ENCODE results near the gene AKT3.
"Not testable (repeated sequence)": the region's sequence is repeated elsewhere in the genome, so short reads cannot be mapped to it uniquely, and the experiment has no call there.

Gene AKT3

DNA sequence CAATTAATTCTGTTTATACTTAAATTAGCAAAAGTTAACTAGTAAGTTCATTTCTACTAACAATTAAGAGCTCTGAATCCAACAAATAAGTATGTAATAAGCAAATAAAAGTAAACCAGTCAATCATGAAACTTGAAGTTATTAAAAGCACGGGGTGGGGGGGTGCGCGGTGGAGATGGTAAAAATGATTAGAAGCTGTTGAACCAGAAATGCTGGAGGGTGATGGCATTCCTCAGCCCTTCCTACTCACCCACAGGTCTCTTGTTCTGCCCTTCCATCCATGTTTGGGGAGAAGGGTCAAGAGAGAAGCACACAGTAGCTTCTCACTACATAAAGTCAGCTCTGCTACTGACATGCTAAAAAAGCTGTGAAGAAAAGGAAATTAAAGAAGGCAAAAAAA lies 63.5 kb downstream of the AKT3 start:
- no peak for DNase-seq (ENCODE audit: low read depth in 1 of 2, low spot score in 1 of 2)

DNA sequence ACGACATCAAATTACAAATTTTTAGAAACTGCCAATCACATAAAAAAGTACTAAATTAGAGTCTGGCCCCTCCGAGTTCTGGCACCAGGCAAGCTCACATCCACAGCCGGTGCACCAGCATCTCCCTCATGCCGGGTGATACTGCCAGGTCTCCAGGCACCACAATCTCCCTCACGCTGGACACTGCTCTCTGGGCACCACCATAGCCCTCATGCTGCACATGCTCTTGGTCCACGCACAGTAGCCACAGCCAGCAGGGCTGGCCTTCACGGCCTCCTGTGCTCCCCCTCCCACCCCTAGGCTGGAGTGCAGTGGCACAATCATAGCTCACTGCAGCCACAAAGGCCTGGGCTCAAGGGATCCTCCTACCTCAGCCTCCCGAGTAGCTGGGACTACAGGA lies 65.5 kb downstream of the AKT3 start:
- no peak for DNase-seq (ENCODE audit: low read depth in 1 of 2, low spot score in 1 of 2)

DNA sequence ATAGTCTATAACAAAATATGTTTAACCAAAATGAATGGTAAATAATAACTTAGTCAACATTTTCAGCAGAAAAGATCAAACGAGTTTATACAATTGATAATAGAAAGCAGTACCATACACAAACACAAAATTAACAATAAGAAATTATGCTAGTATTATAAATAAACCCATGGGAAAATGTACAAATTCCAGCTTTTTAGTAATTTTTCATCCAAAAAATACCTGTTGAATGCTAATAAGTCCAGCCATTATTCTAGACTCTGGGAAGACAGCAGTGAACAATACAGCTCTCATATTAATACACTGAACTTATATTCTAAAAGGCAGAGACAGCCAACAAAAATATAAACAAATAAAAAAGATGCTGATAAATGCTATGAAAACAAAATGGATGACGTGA lies 66.3 kb downstream of the AKT3 start:
- no peak for DNase-seq (ENCODE audit: low read depth in 1 of 2, low spot score in 1 of 2)

- not testable (repeated sequence) for DNase-seq (ENCODE audit: low read depth in 1 of 2, low spot score in 1 of 2)
Measured at GRCh38 chr1:243772361-243773050, 77.5 kb downstream of the AKT3 start.

DNA sequence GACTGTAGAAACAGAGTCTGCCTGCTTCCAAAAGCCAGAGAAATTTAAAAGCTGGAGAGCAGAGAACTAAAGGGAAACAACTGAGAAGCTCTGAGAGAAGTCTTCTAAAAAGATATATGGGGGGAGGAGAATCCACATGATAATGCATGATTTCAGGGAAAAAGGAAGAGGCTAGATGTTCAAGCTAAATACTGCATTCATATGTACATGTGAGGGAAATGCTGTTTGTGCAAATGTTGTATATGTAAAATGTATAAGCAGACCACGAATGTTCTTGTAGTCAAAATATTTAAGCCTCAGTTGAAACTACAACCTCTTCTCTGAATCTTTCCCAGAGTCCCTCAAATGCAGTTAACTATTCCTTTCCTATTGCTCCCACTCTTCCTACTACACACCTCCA lies 79.2 kb downstream of the AKT3 start:
- no peak for DNase-seq (ENCODE audit: low read depth in 1 of 2, low spot score in 1 of 2)

DNA sequence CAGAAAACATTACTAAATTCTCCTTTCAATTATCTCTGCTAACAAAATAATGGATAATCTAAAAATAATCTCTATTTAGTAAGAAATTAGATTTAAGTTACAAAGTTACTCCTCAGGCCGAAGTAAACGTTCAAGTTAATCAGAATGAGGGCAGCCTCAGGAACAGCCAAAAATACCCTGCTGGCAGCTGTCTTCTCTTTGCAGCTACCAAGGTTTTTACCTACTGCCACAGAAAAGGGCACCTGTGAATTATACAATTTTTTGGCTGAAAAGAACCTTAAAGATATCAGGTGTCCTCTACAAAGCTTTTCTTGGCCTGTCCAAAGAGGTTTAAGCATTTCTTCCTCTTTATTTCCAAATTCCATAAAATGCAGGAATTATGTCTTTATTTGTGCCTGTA lies 84.4 kb downstream of the AKT3 start:
- no peak for DNase-seq (ENCODE audit: low read depth in 1 of 2, low spot score in 1 of 2)

DNA sequence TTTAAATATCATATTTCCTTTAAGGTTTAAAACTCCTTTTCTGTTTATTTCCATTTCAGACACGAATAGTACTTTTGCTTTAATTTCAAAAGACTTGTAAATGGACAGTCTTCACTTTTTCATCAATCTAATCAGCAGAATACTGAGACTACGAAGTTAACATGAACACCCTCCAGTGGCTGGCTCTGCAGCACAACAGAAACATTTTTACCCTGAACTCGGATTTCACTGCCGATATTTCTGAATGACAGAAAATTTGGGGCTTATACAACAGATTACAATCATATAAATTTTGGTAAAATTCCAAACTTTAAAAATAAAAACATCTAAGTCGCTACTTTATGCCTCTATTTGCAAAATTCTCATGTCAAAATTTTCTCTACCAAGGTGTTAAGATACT lies 86.2 kb downstream of the AKT3 start:
- no peak for DNase-seq (ENCODE audit: low read depth in 1 of 2, low spot score in 1 of 2)

GRCh38 chr1:243758647-243759046 lies 91.4 kb downstream of the AKT3 start:
- no peak for DNase-seq (ENCODE audit: low read depth in 1 of 2, low spot score in 1 of 2)

GRCh38 chr1:243756529-243756928 lies 93.5 kb downstream of the AKT3 start:
- no peak for DNase-seq (ENCODE audit: low read depth in 1 of 2, low spot score in 1 of 2)

GRCh38 chr1:243754348-243754747 lies 95.7 kb downstream of the AKT3 start:
- no peak for DNase-seq (ENCODE audit: low read depth in 1 of 2, low spot score in 1 of 2)

DNA sequence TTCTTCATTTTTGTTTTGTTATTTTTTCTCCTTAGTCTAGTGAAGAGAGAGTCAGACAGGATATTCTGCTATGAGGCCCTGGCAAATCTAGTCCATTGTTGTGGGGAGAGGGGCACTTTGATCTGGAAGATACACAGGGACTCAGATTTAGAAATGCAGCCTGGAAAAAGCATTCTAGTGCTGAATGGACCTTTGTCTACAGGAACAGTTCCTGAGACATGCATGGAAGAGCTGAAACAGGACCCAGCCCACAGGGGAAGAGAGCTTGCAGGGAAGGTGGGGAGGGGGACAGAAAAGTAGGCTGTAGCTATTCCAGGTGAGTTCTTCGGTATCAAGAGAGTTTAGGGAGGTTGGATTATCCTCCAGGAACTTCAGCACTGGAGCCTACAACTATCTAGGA lies 98.5 kb downstream of the AKT3 start:
- no peak for DNase-seq (ENCODE audit: low read depth in 1 of 2, low spot score in 1 of 2)

DNA sequence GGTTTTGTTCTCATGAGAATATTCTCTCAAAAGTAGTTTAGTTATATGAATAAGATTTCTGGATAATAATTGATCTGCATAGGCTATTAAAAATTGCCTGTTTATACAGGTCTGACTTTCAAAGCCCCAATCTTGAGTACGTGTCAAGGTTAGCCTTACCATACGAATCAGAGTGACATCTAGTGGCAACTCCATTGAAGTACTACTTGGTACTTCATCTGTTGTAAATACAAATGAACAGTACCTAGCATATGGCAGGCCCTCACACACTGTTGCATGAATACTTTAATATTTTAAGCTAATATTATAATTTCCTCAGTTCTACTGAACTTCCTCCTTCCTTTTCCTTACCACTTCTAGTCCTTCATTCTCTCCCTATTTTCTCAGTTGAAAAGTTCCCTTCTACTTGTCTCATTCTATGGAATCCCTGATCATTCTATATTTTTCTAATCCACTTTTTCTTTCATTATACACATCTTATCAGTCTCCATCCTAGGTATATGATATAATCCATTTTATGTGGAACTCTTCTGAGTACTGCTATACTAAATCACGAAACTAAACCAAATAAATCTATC lies 101.2 kb downstream of the AKT3 start:
- DNase-seq (ENCODE audit: low read depth in 1 of 2, low spot score in 1 of 2), result no peak

DNA sequence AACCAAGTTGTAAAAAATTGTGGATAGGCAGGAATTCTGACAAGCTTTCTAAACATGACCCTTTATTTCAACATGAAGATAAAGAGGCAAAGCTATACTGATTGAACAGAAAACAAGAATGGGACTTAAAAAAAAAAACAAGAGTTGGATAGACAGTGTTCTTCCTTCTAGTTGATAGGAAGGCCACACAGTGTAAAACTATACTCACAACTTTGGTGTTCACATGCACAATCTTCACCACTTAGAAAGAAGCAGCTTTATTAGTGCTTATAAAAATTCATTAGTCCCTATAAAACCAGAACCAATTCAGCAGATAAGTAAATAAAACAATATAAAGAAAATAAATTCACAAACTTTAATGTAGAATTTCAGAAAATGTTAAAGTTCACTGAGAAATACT lies 101.8 kb downstream of the AKT3 start:
- DNase-seq (ENCODE audit: low read depth in 1 of 2, low spot score in 1 of 2), result no peak

DNA sequence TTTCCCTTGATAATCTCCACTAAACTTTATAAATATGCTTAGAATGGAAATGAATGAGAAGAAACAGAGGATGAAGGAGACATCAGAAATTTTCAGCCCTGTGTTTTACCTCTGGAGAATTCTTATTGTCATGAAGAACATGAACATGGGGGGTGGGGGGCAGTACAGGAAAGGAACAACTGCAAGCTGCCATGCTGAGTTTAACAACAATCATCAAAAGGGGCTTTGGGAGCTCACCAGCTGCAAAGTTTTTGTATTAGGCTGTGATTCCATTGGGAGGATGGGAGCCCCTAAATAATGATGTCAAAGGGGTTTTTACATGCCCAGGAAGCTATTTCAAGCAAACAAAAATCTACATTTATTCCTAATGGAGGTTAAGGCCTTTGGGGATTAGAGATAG lies 103.3 kb downstream of the AKT3 start:
- DNase-seq (ENCODE audit: low read depth in 1 of 2, low spot score in 1 of 2), result no peak

GRCh38 chr1:243745356-243745755 lies 104.7 kb downstream of the AKT3 start:
- DNase-seq (ENCODE audit: low read depth in 1 of 2, low spot score in 1 of 2), result no peak

GRCh38 chr1:243742819-243743218 lies 107.2 kb downstream of the AKT3 start:
- DNase-seq (ENCODE audit: low read depth in 1 of 2, low spot score in 1 of 2), result no peak

GRCh38 chr1:243740255-243740999 lies 109.6 kb downstream of the AKT3 start:
- DNase-seq (ENCODE audit: low read depth in 1 of 2, low spot score in 1 of 2), result no peak

- DNase-seq (ENCODE audit: low read depth in 1 of 2, low spot score in 1 of 2), result no peak
Measured at GRCh38 chr1:243739335-243740003, 110.6 kb downstream of the AKT3 start.

DNA sequence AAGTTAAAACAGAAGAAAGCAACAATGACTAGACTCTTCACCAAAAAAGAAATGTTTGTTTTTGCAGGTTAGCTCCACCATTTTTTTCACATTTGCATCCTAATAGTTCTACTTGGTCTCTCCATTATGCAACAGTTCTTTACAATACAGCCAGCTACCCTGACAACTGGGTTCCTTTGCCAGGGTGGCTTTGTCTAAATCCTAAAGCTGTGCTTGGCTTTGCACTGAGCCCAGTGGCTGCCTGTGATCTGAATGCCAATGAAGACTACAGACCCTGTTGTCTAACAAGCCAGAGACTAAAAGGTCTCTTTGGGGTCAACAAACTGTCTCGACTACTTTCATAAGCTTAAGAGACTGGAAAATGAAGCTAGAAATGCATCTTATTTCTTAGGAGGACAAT lies 112.0 kb downstream of the AKT3 start:
- no peak for DNase-seq (ENCODE audit: low read depth in 1 of 2, low spot score in 1 of 2)

DNA sequence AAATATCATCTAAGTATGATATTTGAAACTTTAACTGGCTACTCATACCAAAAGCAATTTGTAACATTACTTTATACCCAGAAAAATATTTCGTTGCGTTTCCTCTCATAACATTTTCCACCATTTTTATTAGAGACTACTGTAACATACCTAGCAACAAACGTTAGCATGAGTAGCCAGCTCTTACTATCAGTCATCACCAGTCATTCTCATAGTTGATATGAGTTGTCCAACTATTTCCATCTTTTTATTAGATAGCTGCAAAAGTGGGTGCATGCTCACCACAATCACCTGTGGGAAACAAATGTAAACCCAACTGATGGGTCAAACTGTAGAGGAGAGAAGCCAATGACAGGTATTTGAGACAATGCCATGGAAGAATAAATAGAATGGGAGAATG lies 114.6 kb downstream of the AKT3 start:
- DNase-seq (ENCODE audit: low read depth in 1 of 2, low spot score in 1 of 2), result no peak

DNA sequence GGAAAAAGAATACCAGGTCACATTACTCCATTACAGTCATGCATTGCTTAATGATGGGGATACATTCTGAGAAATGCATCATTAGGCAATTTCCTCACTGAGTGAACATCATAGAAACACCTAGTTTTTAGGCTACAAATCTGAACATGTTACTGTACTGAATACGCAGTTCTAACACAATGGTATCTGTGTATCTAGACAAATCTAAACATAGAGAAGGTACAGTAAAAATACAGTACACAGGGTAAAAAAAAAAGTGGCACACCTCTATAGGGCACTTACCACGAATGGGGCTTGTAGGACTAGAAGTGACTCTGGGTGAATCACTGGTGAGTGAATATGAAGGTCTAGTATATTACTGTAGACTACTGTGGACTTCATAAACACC lies 115.7 kb downstream of the AKT3 start:
- DNase-seq (ENCODE audit: low read depth in 1 of 2, low spot score in 1 of 2), result no peak

DNA sequence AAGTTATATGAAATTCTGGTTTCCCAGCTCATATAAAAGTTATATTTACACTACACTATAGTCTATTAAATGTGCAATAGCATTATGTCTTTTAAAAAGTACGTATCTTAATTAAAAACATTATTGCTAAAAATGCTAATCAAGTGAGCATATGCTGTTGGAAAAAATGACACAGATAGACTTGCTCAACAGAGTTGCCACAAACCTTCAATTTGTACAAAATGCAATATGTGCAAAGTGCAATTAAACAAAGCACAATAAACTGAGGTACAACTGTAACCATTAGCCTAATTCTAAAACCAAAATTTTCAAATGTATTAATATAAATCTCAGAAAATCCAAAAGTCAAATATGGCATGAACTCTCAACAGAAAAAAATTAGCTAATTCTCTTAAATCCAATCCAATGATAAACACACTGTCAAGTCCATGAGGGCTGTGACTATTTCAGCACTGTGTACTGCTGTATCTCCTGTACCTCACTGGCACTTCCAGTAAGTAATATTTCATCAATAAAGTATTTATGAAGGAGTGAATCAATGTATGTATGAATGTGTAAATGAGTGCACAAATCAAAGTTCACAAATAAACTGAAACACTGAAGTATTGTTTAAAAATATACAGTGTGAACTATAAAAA lies 116.3 kb downstream of the AKT3 start:
- no peak for DNase-seq (ENCODE audit: low read depth in 1 of 2, low spot score in 1 of 2)
